Measurements from ENCODE around the gene AP5B1.
"Not testable (repeated sequence)": the region's sequence is repeated elsewhere in the genome, so short reads cannot be mapped to it uniquely, and the experiment has no call there.

AP5B1 gene

DNA sequence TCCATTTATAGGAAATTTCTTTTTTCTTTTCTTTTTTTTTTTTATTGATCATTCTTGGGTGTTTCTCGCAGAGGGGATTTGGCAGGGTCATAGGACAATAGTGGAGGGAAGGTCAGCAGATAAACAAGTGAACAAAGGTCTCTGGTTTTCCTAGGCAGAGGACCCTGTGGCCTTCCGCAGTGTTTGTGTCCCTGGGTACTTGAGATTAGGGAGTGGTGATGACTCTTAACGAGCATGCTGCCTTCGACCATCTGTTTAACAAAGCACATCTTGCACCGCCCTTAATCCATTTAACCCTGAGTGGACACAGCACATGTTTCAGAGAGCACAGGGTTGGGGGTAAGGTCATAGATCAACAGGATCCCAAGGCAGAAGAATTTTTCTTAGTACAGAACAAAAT, 18.6 kb downstream of the AP5B1 start:
- DNase-seq; H3K27ac Mint-ChIP-seq; H3K4me3 Mint-ChIP-seq; H3K9me3 Mint-ChIP-seq; H3K36me3 Mint-ChIP-seq (ENCODE audit: insufficient read depth); H3K4me1 Mint-ChIP-seq (ENCODE audit: low read depth in 2 of 2); ATAC-seq (replicated peaks): not testable (repeated sequence)
- H3K27me3 Mint-ChIP-seq: peaks cover 26 to 30% of the 10 kb centered on the region in 2 donors

DNA sequence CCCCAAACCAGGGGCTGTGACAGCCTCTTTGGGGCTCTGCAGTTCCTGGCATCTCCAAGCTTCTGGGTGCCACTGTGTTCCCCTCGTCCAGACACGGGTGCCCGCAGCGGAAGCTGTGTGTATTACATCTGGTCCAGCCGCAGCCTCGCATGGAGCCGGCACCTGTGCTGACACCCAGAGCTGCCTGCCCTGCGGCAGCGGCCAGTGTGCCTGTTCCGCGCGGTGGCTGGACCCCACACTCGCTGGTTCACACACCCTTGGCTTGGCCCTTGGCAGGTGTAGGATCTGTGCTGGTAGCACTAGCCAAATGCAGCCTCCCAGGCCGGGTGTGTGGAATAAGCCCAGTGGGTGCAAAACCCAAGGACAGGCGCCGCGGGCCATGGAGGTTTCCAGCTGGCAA, 35.7 kb downstream of the AP5B1 start:
- Mint-ChIP-seq H3K27ac (no peak overlapping the region), H3K27me3 (peaks cover 27 to 64% of the 10 kb centered on the region in 2 donors), H3K4me3 (no peak overlapping the region), H3K9me3 (no peaks in the 10 kb centered on the region), H3K4me1 (ENCODE audit: low read depth in 2 of 2) (no peaks in the 10 kb centered on the region), H3K36me3 (ENCODE audit: insufficient read depth) (no peaks in the 10 kb centered on the region)
- ATAC-seq (replicated peaks): no peak
- no peak for DNase-seq

DNA sequence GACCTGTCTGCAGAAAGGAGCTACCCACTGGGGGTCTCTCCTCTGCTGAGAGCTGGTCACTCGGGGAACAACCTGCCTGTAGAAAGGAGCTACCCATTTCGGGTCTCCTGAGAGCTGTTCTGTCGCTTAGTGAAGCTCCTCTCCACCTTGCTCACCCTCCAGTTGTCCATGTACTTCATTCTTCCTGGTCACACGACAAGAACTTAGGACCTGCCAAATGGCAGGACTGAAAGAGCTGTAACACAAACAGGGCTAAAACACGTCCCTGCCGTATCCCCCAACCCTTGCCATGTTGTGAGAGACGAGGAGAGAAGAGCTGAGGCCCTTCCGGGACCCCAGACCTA, 36.1 kb downstream of the AP5B1 start:
- no peaks in the 10 kb centered on the region for H3K9me3 Mint-ChIP-seq
- peaks cover 27 to 64% of the 10 kb centered on the region in 2 donors for H3K27me3 Mint-ChIP-seq
- no peak overlapping the region for H3K4me3 Mint-ChIP-seq
- DNase-seq (no peak), ATAC-seq (replicated peaks) (no peak)
- H3K36me3 Mint-ChIP-seq (ENCODE audit: insufficient read depth): no peaks in the 10 kb centered on the region
- H3K4me1 Mint-ChIP-seq (ENCODE audit: low read depth in 2 of 2): no peaks in the 10 kb centered on the region
- no peak overlapping the region for H3K27ac Mint-ChIP-seq

DNA sequence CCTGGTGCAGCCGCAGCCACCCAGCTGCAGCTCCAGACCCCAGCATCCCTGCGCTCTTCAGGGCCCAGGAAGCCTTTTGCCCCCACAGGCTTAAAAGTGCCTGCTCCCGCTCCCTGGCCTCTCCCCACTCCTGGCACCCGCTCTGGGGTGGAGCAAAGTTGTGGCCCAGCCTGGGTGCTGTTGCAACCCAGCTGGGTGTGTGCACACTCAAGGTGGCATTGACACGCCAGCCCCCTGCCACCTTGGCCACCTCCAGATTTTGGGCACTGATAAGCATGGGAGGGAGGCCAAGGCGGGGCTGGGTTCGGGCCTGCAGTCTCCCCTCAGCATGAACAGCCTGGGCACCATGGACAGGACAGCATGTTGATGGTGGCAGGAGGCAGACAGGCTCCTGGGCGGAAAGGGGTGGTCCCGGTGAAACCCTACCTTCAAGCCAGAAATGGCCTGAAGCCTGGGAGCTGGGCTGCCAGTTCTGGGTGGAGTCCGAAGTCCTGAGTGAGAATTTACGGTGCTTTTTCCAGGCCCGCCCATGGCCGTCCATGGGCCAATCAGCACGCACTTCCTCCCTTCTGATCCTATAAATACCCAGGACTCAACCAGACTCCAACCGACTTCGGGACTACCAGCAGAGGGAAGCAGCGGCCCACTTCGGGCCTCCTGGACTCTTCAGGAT, 36.6 kb downstream of the AP5B1 start:
- Mint-ChIP-seq H3K27me3 (peaks cover 27 to 60% of the 10 kb centered on the region in 2 donors), H3K4me1 (ENCODE audit: low read depth in 2 of 2) (no peaks in the 10 kb centered on the region), H3K36me3 (ENCODE audit: insufficient read depth) (no peaks in the 10 kb centered on the region), H3K27ac (no peak overlapping the region), H3K4me3 (no peak overlapping the region), H3K9me3 (no peaks in the 10 kb centered on the region)
- no peak for DNase-seq
- no peak for ATAC-seq (replicated peaks)

DNA sequence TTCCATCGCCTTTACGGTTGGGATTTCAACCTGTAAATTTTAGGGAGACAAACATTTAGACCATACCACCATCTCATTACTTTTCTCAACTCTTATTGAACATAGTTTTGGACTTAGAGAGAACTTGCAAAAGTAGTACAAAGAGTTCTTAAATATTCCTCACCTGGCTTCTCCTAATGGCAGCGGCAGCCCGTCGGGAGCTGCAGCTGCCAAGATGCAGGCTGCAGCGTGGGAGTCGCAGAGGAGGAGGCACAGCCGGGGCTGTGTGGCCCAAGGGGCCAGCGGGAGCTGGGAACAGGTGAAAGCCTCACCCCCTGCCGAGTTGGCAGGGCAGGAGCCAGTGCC, 37.1 kb downstream of the AP5B1 start:
- H3K9me3 Mint-ChIP-seq: no peaks in the 10 kb centered on the region
- ATAC-seq (replicated peaks): no peak
- DNase-seq: no peak
- no peaks in the 10 kb centered on the region for H3K36me3 Mint-ChIP-seq (ENCODE audit: insufficient read depth)
- no peak overlapping the region for H3K27ac Mint-ChIP-seq
- H3K27me3 Mint-ChIP-seq: peaks cover 28 to 55% of the 10 kb centered on the region in 2 donors
- no peak overlapping the region for H3K4me3 Mint-ChIP-seq
- no peaks in the 10 kb centered on the region for H3K4me1 Mint-ChIP-seq (ENCODE audit: low read depth in 2 of 2)

DNA sequence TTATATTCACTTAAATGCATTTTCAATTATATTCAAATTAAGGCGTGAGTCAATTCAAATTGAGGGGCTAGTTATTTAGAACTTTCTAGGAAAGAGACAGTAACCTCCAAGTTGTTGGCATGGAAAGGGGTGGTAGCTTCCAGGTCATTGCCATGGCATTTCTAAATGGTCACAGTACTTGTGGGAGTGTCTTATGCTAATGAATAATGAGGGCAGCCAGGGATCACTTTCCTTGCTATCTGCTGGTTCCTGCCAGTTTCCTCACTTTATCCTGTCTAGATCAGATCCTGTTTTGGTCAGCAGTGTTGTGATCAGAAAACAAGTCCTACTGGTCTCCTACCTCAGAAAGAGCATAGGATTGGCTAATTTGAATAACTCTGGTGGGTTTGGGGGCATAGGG, 38.4 kb downstream of the AP5B1 start:
- Mint-ChIP-seq H3K27ac (no peak overlapping the region), H3K27me3 (peaks cover 40 to 58% of the 10 kb centered on the region in 2 donors), H3K9me3 (no peaks in the 10 kb centered on the region), H3K4me1 (ENCODE audit: low read depth in 2 of 2) (no peaks in the 10 kb centered on the region), H3K36me3 (ENCODE audit: insufficient read depth) (no peaks in the 10 kb centered on the region), H3K4me3 (no peak overlapping the region)
- ATAC-seq (replicated peaks) (no peak), DNase-seq (no peak)

DNA sequence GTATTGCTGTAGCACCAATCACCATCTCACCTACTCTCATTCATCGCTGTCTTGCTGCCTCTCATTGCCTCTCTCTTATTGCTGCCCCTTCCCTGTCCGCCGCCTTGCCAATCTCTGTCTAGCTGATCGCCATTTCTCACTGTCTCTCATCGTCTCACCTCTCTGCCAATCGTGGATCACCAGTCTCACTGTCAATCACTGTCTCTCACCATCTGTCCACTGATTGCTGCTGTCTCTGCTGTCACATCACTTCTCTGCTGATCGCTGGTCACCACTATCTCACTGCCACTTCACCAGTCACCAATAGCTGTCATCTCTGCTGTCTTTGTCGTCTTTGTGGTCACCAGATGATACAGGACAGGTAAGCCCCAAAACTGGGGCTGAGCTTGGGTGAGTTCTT, 39.6 kb downstream of the AP5B1 start:
- no peak for ATAC-seq (replicated peaks)
- no peak overlapping the region for H3K27ac Mint-ChIP-seq
- DNase-seq: no peak
- H3K9me3 Mint-ChIP-seq: no peaks in the 10 kb centered on the region
- H3K36me3 Mint-ChIP-seq (ENCODE audit: insufficient read depth): no peaks in the 10 kb centered on the region
- H3K4me1 Mint-ChIP-seq (ENCODE audit: low read depth in 2 of 2): no peaks in the 10 kb centered on the region
- H3K4me3 Mint-ChIP-seq: no peak overlapping the region
- H3K27me3 Mint-ChIP-seq: peaks cover 36 to 58% of the 10 kb centered on the region in 2 donors

DNA sequence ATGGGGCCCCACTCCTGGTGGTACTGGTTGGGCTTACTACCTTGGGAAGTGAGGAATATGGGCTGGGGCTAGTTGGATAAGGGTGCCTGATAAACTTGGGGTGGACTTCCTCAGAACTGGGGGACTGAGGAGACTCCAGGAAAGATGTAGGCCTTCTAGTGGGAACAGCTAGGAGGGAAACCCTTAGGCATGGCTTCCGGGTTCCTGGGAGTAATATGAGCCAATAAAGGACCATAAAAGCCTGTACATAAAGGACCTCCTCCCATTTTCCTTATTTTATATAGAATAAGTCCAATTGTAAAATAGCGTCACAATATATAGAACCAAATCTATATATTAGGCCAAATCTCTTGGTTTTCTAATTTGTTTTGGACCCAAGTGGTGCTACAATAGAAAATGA, 41.8 kb downstream of the AP5B1 start:
- no peak overlapping the region for H3K27ac Mint-ChIP-seq
- no peaks in the 10 kb centered on the region for H3K4me1 Mint-ChIP-seq (ENCODE audit: low read depth in 2 of 2)
- ATAC-seq (replicated peaks) (no peak), DNase-seq (no peak)
- H3K9me3 Mint-ChIP-seq: no peaks in the 10 kb centered on the region
- H3K27me3 Mint-ChIP-seq: peaks cover 40 to 52% of the 10 kb centered on the region in 2 donors
- H3K4me3 Mint-ChIP-seq: no peak overlapping the region
- H3K36me3 Mint-ChIP-seq (ENCODE audit: insufficient read depth): no peaks in the 10 kb centered on the region

DNA sequence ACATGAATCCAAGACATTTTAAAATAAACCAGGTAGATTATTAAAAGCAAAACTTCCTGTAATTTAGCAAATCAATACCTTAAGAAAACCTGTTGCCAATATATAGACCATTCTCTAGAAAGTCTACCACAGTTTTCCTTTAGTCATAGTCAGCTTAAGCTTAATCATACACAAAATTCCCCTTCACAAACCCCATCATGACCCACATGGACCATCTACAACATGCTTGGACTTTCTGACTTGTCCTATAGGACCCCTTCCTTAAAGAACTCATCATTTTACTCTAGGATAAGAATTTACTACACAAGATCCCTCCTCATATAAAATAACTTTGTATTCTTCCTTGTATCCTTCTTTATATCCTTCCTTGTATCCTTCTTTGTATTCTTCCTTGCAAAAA, 44.0 kb downstream of the AP5B1 start:
- Mint-ChIP-seq H3K4me1 (ENCODE audit: low read depth in 2 of 2) (no peaks in the 10 kb centered on the region), H3K27ac (no peak overlapping the region), H3K4me3 (no peak overlapping the region), H3K27me3 (peaks cover 38 to 39% of the 10 kb centered on the region in 2 donors), H3K9me3 (no peaks in the 10 kb centered on the region), H3K36me3 (ENCODE audit: insufficient read depth) (no peaks in the 10 kb centered on the region)
- no peak for DNase-seq
- no peak for ATAC-seq (replicated peaks)

DNA sequence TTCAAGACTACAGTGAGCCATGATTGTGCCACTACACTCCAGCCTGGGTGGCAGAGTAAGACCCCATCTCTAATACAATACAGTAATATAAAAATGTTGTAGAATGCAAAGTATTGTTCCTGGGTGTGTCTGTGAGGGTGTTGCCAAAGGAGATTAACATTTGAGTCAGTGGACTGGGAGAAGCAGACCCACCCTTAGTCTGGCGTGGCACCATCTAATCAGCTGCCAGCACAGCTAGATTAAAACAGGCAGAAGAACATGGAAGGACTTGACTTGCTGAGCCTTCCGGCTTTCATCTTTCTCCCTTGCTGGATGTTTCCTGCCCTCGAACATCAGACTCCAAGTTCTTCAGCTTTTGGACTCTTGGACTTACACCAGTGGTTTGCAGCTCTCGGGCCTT, 45.7 kb downstream of the AP5B1 start:
- DNase-seq; H3K36me3 Mint-ChIP-seq (ENCODE audit: insufficient read depth); H3K27ac Mint-ChIP-seq; H3K9me3 Mint-ChIP-seq; ATAC-seq (replicated peaks); H3K4me3 Mint-ChIP-seq; H3K4me1 Mint-ChIP-seq (ENCODE audit: low read depth in 2 of 2): not testable (repeated sequence)
- peaks cover 30 to 32% of the 10 kb centered on the region in 2 donors for H3K27me3 Mint-ChIP-seq

DNA sequence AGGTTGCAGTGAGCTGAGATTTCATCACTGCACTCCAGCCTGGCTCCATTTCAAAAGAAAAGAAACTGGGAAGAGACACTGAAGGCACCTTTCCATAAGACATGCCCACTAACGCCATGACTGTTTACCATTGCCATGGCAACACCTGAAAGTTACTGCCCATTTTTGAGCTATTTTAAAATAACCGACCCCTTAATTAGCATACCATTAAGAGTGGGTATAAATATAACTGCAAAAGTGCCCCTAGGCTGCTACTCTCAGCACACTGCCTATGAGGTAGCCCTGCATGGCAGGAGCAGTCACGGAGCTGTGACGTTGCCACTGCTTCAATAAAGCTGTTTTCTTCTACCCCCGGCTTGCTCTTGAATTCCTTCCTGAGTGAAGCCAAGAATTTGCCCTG, 50.3 kb downstream of the AP5B1 start:
- no peak for ATAC-seq (replicated peaks)
- no peak for DNase-seq
- no peak overlapping the region for H3K4me3 Mint-ChIP-seq
- no peaks in the 10 kb centered on the region for H3K9me3 Mint-ChIP-seq
- H3K4me1 Mint-ChIP-seq (ENCODE audit: low read depth in 2 of 2): no peaks in the 10 kb centered on the region
- no peaks in the 10 kb centered on the region for H3K36me3 Mint-ChIP-seq (ENCODE audit: insufficient read depth)
- peaks cover 16 to 43% of the 10 kb centered on the region in 2 donors for H3K27me3 Mint-ChIP-seq
- H3K27ac Mint-ChIP-seq: no peak overlapping the region

DNA sequence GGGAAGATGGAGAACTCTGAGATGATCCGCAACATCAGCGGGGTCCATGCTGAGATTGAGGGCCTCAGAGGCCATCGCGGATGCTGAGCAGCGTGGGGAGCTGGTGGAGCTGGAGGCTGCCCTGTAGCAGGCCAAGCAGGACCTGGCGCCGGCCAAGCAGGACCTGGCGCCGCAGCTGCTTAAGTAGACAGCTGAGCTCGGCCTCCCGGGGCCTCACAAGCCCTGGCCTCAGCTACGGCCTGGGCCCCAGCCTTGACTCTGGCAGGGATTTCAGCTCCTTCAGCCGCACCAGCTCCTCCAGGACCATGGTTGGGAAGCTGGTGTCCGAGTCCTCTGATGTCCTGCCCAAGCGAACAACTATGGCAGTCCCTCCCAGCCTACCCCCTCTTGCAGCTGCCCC, 52.9 kb downstream of the AP5B1 start:
- ATAC-seq (replicated peaks): no peak
- Mint-ChIP-seq H3K27me3 (peaks cover 14 to 38% of the 10 kb centered on the region in 2 donors), H3K4me3 (no peak overlapping the region), H3K4me1 (ENCODE audit: low read depth in 2 of 2) (no peaks in the 10 kb centered on the region), H3K36me3 (ENCODE audit: insufficient read depth) (no peaks in the 10 kb centered on the region), H3K9me3 (no peaks in the 10 kb centered on the region), H3K27ac (no peak overlapping the region)
- no peak for DNase-seq

DNA sequence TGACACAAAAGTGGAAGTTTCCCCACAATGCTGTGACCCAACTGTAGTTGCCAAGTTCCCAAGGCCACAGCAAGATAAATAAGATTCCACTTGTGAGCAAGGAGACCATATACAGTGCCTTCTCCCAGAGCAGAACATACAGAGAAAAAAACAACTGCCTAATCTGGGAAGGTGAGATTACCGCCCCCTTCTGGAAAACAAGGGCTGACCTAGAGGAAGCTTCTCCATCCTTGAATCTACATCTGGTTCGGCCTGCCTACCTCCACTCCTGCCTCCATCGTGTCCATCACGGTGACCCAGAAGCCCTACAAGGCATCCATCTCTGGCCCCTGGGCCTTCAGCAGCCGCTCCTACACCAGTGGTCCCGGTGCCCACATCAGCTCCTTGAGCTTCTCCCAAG, 54.1 kb downstream of the AP5B1 start:
- H3K4me1 Mint-ChIP-seq (ENCODE audit: low read depth in 2 of 2): no peaks in the 10 kb centered on the region
- H3K36me3 Mint-ChIP-seq (ENCODE audit: insufficient read depth): no peaks in the 10 kb centered on the region
- H3K9me3 Mint-ChIP-seq: no peaks in the 10 kb centered on the region
- DNase-seq: no peak
- peaks cover 8 to 31% of the 10 kb centered on the region in 2 donors for H3K27me3 Mint-ChIP-seq
- ATAC-seq (replicated peaks): no peak
- no peak overlapping the region for H3K4me3 Mint-ChIP-seq
- H3K27ac Mint-ChIP-seq: no peak overlapping the region
